GM12875 (cell line): Measurements from ENCODE around the gene CDH8.

Experiments
- H3K4me3 ChIP-seq: one replicate; pipeline ENCODE4 v1.5.1; 2011; ENCODE audit warnings: low read depth, low read length, control low read depth
- TF ChIP-seq, protein P1 (sequence below): IDR thresholded peaks from 2 replicates; pipeline ENCODE4 v1.5.1; 2011; ENCODE audit warnings: low read depth, mild to moderate bottlenecking, control low read depth, inconsistent platforms, low read length, moderate library complexity, borderline replicate concordance; ENCODE audit not compliant: insufficient read depth

CDH8 gene

DNA sequence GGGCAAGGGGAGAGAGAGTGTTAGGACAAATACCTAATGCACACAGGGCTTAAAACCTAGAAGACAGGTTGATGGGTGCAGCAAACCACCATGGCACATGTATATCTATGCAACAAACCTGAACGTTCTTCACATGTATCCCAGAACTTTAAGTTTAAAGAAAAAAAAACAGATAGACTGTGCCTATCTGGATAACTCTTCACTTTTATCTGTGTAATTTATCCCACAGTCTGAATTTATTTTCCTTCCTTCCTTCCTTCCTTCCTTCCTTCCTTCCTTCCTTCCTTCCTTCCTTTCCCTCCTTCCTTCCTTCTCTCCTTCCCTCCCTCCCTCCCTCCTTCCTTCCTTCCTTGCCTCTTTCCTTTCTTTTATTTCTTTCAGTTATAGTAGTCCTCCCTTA lies 370.7 kb downstream of the CDH8 start:
- TF ChIP-seq, protein P1, sequence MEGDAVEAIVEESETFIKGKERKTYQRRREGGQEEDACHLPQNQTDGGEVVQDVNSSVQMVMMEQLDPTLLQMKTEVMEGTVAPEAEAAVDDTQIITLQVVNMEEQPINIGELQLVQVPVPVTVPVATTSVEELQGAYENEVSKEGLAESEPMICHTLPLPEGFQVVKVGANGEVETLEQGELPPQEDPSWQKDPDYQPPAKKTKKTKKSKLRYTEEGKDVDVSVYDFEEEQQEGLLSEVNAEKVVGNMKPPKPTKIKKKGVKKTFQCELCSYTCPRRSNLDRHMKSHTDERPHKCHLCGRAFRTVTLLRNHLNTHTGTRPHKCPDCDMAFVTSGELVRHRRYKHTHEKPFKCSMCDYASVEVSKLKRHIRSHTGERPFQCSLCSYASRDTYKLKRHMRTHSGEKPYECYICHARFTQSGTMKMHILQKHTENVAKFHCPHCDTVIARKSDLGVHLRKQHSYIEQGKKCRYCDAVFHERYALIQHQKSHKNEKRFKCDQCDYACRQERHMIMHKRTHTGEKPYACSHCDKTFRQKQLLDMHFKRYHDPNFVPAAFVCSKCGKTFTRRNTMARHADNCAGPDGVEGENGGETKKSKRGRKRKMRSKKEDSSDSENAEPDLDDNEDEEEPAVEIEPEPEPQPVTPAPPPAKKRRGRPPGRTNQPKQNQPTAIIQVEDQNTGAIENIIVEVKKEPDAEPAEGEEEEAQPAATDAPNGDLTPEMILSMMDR: no peak
- H3K4me3 ChIP-seq: no peak overlapping the region

DNA sequence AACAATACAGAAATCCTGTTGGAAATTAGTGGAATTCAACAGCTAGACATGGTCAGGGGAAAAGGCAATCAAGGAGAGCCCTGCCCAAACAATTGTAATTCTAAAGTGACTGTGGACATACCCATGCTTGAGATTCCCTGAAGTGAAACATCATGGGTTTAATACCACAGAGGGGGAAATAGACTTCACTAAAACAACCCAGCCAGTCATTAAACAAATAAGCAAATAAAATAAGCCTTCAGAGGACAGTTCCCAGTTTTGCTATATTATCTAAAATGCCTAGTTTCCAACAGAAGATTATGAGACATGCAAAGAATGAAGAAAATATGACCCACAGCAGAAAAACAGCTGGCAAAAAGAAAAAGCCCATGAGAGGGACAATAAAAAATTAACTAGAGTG lies 376.3 kb downstream of the CDH8 start:
- TF ChIP-seq, protein P1: no peak
- H3K4me3 ChIP-seq: no peak overlapping the region

DNA sequence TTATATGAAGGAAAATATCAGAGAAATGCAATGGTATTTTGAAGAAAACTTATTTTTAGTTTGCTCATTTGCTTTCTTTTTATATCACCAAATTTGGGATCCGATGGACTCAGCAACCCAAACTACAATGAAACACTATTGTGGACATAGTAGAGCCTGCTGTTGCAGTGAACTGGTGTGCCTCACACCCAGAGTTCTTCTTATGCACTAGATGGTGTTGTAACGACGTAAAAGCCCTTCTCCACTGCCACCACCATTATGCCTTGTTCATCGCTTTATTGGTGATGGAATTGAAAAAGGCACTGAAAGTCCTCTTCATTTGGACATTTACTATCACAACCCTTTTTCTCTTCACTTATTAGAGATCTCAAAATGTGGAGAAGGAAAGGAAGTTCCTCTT lies 381.3 kb downstream of the CDH8 start:
- H3K4me3 ChIP-seq: no peak overlapping the region
- TF ChIP-seq, protein P1: no peak

DNA sequence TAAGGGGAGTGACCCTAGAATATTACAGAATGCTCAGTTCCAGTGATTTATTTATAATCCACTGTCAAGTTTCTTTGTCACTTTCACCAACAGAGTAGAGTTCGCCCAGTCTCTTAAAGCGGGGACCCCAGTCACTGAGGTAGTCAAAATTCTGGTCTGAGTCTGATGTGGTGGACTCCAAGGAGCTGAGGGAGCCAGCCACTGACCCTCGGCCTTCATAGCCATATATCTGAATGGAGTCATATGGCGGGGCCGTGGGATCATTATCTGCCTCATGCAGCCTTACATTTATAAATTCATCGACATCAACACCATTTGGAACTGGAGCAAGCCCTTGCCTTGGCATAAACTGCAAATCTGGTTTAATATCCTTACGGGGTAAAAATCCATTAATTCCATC lies 382.7 kb downstream of the CDH8 start:
- TF ChIP-seq, protein P1: no peak
- no peak overlapping the region for H3K4me3 ChIP-seq

DNA sequence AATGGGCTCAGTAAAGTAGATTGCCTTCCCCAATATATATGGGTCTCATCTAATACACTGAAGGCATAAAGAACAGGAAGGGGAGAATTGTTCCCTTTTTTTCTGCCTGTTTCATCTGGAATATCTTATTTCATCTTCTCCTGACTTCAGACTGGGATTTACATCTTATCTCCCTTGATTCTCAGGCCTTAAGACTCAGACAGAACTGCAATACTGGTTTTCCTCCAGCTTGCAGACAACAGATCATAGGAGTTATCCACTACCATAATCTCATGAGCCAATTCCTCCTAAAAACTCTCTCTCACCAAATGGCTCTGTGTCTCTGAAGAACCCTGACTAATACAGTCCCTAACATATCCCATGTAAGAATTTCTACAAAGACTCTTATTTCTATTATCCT lies 390.7 kb downstream of the CDH8 start:
- TF ChIP-seq, protein P1: no peak
- no peak overlapping the region for H3K4me3 ChIP-seq

GRCh38 chr16:61644736-61645135 lies 391.5 kb downstream of the CDH8 start:
- no peak overlapping the region for H3K4me3 ChIP-seq
- TF ChIP-seq, protein P1: no peak

DNA sequence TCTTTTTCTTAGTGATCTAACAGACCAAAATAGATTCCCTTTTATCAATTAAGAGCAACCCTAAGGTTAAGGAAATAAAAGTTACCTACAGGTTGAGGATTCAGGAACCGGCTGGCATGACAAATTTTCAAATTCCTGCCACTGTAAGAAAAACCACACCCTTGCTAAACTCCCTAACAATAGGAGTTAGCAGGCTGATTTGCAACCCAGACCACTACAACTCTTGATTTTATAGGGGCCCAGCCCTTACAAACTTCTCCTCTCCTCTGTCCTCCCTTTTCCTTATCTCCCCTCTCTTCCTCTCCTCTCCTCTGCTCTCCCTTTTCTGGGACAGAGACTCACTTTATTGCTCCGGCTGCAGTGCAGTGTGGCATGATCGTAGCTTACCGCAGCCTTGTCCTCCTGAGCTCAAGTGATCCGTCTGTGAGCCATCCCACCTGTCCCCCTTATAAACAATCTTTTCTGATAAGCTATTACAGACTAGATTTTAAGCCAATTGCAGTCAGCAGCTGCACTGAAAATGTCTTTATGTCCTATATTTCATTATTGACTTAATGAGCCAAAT lies 418.9 kb downstream of the CDH8 start:
- TF ChIP-seq, protein P1: no peak
- no peak overlapping the region for H3K4me3 ChIP-seq
